PC-9 (cell line): ENCODE measurements around the gene ZNF776.

Experiments used
- CTCF ChIP-seq: fragments of 200-600 bp; sonication (generic); conservative IDR thresholded peaks from 2 replicates; pipeline ENCODE4 v1.6.1; 2017; ENCODE audit warnings: mixed run types, antibody characterized with exemption, mild to moderate bottlenecking, moderate library complexity
- EZH2 ChIP-seq: fragments of 200-600 bp; sonication (generic); IDR thresholded peaks from 2 replicates; pipeline ENCODE4 v1.8.0; 2017; ENCODE audit warnings: antibody characterized with exemption, low read depth

GRCh38 chr19:57712222-57712621 lies 34.4 kb upstream of the ZNF776 start:
- TF ChIP-seq CTCF (no peak), EZH2 (no peak)
